HEK293 (cell line): ENCODE data around the gene GRK5.
A peak's percentile ranks its signal among the peaks of the same experiment; 100 is the strongest.

ENCODE experiments used
- CTCF ChIA-PET: fragments of 350-600 bp; formaldehyde crosslinking; extraction: SDS; loops from one replicate; lab custom pipeline; 2021; ENCODE audit warnings: antibody characterized with exemption; lab: Yijun Ruan, JAX
- POLR2A ChIA-PET: fragments of 300-600 bp; formaldehyde crosslinking; extraction: SDS; loops from one replicate; lab custom pipeline; 2020; ENCODE audit warnings: antibody characterized with exemption, inconsistent platforms; lab: Yijun Ruan, JAX
- H3K27ac ChIP-seq: fragments of 200-500 bp; sonication (Bioruptor generic); 2 replicates; pipeline ENCODE4 v1.5.1; 2014; ENCODE audit warnings: low read depth, low read length, control low read depth, inconsistent platforms; ENCODE audit errors: extremely low read depth
- H3K36me3 ChIP-seq, 2 experiments: fragments of 200-500 bp in 1 of 2; sonication (Bioruptor generic) in 1 of 2; 1 replicate in 1 of 2; 2 replicates in 1 of 2; pipeline ENCODE4 v1.5.1; 2014 to 2017; ENCODE audit warnings: inconsistent platforms in 2 of 2, low read length in 2 of 2; ENCODE audit not compliant: control insufficient read depth in 2 of 2, insufficient read depth in 1 of 2
- H3K4me1 ChIP-seq: fragments of 200-500 bp; sonication (Bioruptor generic); 2 replicates; pipeline ENCODE4 v1.5.1; 2014; ENCODE audit warnings: mild to moderate bottlenecking, low read length, inconsistent platforms; ENCODE audit not compliant: control insufficient read depth, insufficient read depth
- H3K4me3 ChIP-seq: 2 replicates; pipeline ENCODE4 v1.5.1; 2011; ENCODE audit warnings: low read depth, mild to moderate bottlenecking, control low read depth, low read length, moderate library complexity
- H3K9me3 ChIP-seq: fragments of 200-500 bp; sonication (Bioruptor generic); 2 replicates; pipeline ENCODE4 v1.5.1; 2014; ENCODE audit warnings: low read depth, low read length, inconsistent platforms; ENCODE audit not compliant: control insufficient read depth, insufficient read depth
- ELK4 ChIP-seq: IDR thresholded peaks from 2 replicates; pipeline ENCODE4 v1.6.1; 2011; ENCODE audit warnings: mild to moderate bottlenecking, low read depth, low read length, borderline replicate concordance
- HIC1 ChIP-seq: fragments of 450-650 bp; formaldehyde crosslinking; IDR thresholded peaks from 2 replicates; pipeline ENCODE4 v1.5.1; 2016; ENCODE audit warnings: missing biosample characterization, missing genetic modification characterization
- KLF1 ChIP-seq: fragments of 450-650 bp; formaldehyde crosslinking; IDR thresholded peaks from 2 replicates; pipeline ENCODE4 v1.5.1; 2016; ENCODE audit warnings: missing biosample characterization, missing genetic modification characterization
- KLF17 ChIP-seq: fragments of 450-650 bp; formaldehyde crosslinking; IDR thresholded peaks from 2 replicates; pipeline ENCODE4 v1.5.1; 2016; ENCODE audit warnings: missing biosample characterization, missing genetic modification characterization
- PRDM1 ChIP-seq: fragments of 450-650 bp; formaldehyde crosslinking; IDR thresholded peaks from 2 replicates; pipeline ENCODE4; 2016; ENCODE audit warnings: missing biosample characterization, missing genetic modification characterization
- REST ChIP-seq: fragments of 450-650 bp; formaldehyde crosslinking; IDR thresholded peaks from 2 replicates; pipeline ENCODE4 v1.5.1; 2016; ENCODE audit warnings: missing biosample characterization, missing genetic modification characterization
- SCRT2 ChIP-seq: fragments of 450-650 bp; formaldehyde crosslinking; IDR thresholded peaks from 2 replicates; pipeline ENCODE4 v1.5.1; 2016; ENCODE audit warnings: missing biosample characterization, missing genetic modification characterization
- TRIM28 ChIP-seq: IDR thresholded peaks from 2 replicates; pipeline ENCODE4 v1.6.1; 2011; ENCODE audit warnings: low read length, control low read depth, borderline replicate concordance
- WT1 ChIP-seq: fragments of 450-650 bp; formaldehyde crosslinking; IDR thresholded peaks from 2 replicates; pipeline ENCODE4 v1.5.1; 2016; ENCODE audit warnings: missing biosample characterization, missing genetic modification characterization
- ZBTB21 ChIP-seq: fragments of 450-650 bp; formaldehyde crosslinking; IDR thresholded peaks from 2 replicates; pipeline ENCODE4 v1.5.1; 2017; ENCODE audit warnings: missing biosample characterization, missing genetic modification characterization
- ZIC2 ChIP-seq: fragments of 450-650 bp; formaldehyde crosslinking; IDR thresholded peaks from 2 replicates; pipeline ENCODE4 v1.5.1; 2016; ENCODE audit warnings: missing biosample characterization, missing genetic modification characterization
- ZNF140 ChIP-seq: fragments of 450-650 bp; formaldehyde crosslinking; IDR thresholded peaks from 2 replicates; pipeline ENCODE4 v1.5.1; 2016; ENCODE audit warnings: missing biosample characterization, missing genetic modification characterization
- ZNF202 ChIP-seq: fragments of 450-650 bp; formaldehyde crosslinking; IDR thresholded peaks from 2 replicates; pipeline ENCODE4 v1.5.1; 2016; ENCODE audit warnings: missing biosample characterization, missing genetic modification characterization, borderline replicate concordance
- ZNF394 ChIP-seq: fragments of 450-650 bp; formaldehyde crosslinking; IDR thresholded peaks from 2 replicates; pipeline ENCODE4 v1.5.1; 2016; ENCODE audit warnings: missing biosample characterization, missing genetic modification characterization, mild to moderate bottlenecking, moderate library complexity, borderline replicate concordance
- ZNF398 ChIP-seq: fragments of 450-650 bp; formaldehyde crosslinking; IDR thresholded peaks from 2 replicates; pipeline ENCODE4 v1.5.1; 2017; ENCODE audit warnings: missing biosample characterization, missing genetic modification characterization
- ZNF514 ChIP-seq: fragments of 450-650 bp; formaldehyde crosslinking; IDR thresholded peaks from 2 replicates; pipeline ENCODE4 v1.5.1; 2016; ENCODE audit warnings: missing biosample characterization, missing genetic modification characterization
- ZNF639 ChIP-seq: fragments of 450-650 bp; formaldehyde crosslinking; IDR thresholded peaks from 2 replicates; pipeline ENCODE4 v1.5.1; 2016; ENCODE audit warnings: missing biosample characterization, missing genetic modification characterization
- ZNF747 ChIP-seq: fragments of 450-650 bp; formaldehyde crosslinking; IDR thresholded peaks from 2 replicates; pipeline ENCODE4 v1.5.1; 2016; ENCODE audit warnings: missing biosample characterization, missing genetic modification characterization
- ZNF792 ChIP-seq: fragments of 450-650 bp; formaldehyde crosslinking; IDR thresholded peaks from 2 replicates; pipeline ENCODE4 v1.5.1; 2016; ENCODE audit warnings: missing biosample characterization, missing genetic modification characterization

The GRK5 gene

GRCh38 chr10:119316729-119317097 lies 109.3 kb downstream of the GRK5 start (continued):
- TF ChIP-seq ZNF639 (tag by site-specific recombination) = 0 out of 2 replicates have a peak, but pooled peaks have one; percentile 13
- peak; percentile 20; the same call in 1 of the 2 replicates for TF ChIP-seq TRIM28
- no peak for TF ChIP-seq WT1 (tag by site-specific recombination)
- TF ChIP-seq REST (tag by site-specific recombination) = no peak

GRCh38 chr10:119318411-119319160 lies 111.2 kb downstream of the GRK5 start:
- ChIA-PET CTCF (interaction anchor here (0.5 to 1.2 kb wide), 2 partner anchors 109 to 111 kb away, joined by 3 to 4 read pairs; partner anchors contain the start of gene GRK5), POLR2A (no interaction called here)
- no peak overlapping the region for H3K4me3 ChIP-seq
- peaks cover 26% of the 10 kb centered on the region for H3K4me1 ChIP-seq
- 0 out of 2 replicates have a peak, but pooled peaks have one; percentile 33 for TF ChIP-seq SCRT2
- 0 out of 2 replicates have a peak, but pooled peaks have one; percentile 13 for TF ChIP-seq ZIC2 (tag by site-specific recombination)
- TF ChIP-seq ZNF394 = peak; percentile 64; the same call in 1 of the 2 replicates
- 0 out of 2 replicates have a peak, but pooled peaks have one; percentile 27 for TF ChIP-seq KLF17 (tag by site-specific recombination)
- TF ChIP-seq ZNF792 (tag by site-specific recombination) = no peak
- TF ChIP-seq KLF1 (tag by site-specific recombination) = no peak
- no peaks in the 10 kb centered on the region for H3K9me3 ChIP-seq
- no peak overlapping the region for H3K27ac ChIP-seq
- no peaks in the 10 kb centered on the region for H3K36me3 ChIP-seq

GRCh38 chr10:119319161-119319919 lies 112.0 kb downstream of the GRK5 start:
- ChIA-PET POLR2A (no interaction called here), CTCF (no interaction called here)
- Histone ChIP-seq H3K4me1 (peaks cover 26% of the 10 kb centered on the region), H3K27ac (no peak overlapping the region), H3K9me3 (no peaks in the 10 kb centered on the region), H3K36me3 (no peaks in the 10 kb centered on the region), H3K4me3 (no peak overlapping the region)
- TF ChIP-seq ZNF398 (tag by site-specific recombination) = no peak
- no peak for TF ChIP-seq PRDM1
- no peak for TF ChIP-seq ELK4
- no peak for TF ChIP-seq ZNF202 (tag by site-specific recombination)
- no peak for TF ChIP-seq ZNF747
- TF ChIP-seq ZNF514 = no peak
- TF ChIP-seq ZBTB21 (tag by site-specific recombination) = no peak
- no peak for TF ChIP-seq ZNF140 (tag by site-specific recombination)
- no peak for TF ChIP-seq HIC1 (tag by site-specific recombination)
